Heart left ventricle (tissue), 16 donors: Measurements from ENCODE around the gene ADGRD1. TPM values are rescaled to one million over a fixed set of nuclear protein-coding genes. Genes with fewer than 3 reads are reported as not detected.

Experiments used
- ATAC-seq, 4 donors: fragments of 200-7000 bp; cut with Tn5 transposase; one replicate each; pipeline ENCODE4 v1.9.1; 2020 to 2022; ENCODE audit warnings: moderate library complexity in 4 of 4, mild to moderate bottlenecking in 3 of 4, moderate number of reproducible peaks in 1 of 4
- DNase-seq, 5 donors: peaks; one replicate each; pipeline ENCODE4 v3.0.0-alpha.2; 2020
- H3K27ac ChIP-seq, 12 donors: fragments of 200-600 bp; sonication (generic) in 4 of 12; one replicate each; pipeline versions ENCODE4 v1.5.0 to v1.8.0; 2016 to 2022; ENCODE audit warnings: mild to moderate bottlenecking in 2 of 12
- H3K27me3 ChIP-seq, 9 donors: fragments of 200-600 bp; sonication (generic) in 2 of 9; one replicate each; pipeline versions ENCODE4 v1.5.1 to v1.8.0; 2016 to 2022; ENCODE audit warnings: mild to moderate bottlenecking in 3 of 9
- H3K36me3 ChIP-seq, 9 donors: fragments of 200-600 bp; sonication (generic) in 2 of 9; one replicate each; pipeline versions ENCODE4 v1.5.0 to v1.8.0; 2018 to 2022; ENCODE audit warnings: mild to moderate bottlenecking in 2 of 9
- H3K4me1 ChIP-seq, 12 donors: fragments of 200-600 bp; sonication (generic) in 4 of 12; one replicate each; pipeline versions ENCODE4 v1.5.0 to v1.8.0; 2016 to 2022; ENCODE audit warnings: mild to moderate bottlenecking in 3 of 12
- H3K4me3 ChIP-seq, 12 donors: fragments of 200-600 bp; sonication (generic) in 4 of 12; one replicate each; pipeline versions ENCODE4 v1.5.0 to v1.8.0; 2017 to 2022; ENCODE audit warnings: mild to moderate bottlenecking in 9 of 12, moderate library complexity in 4 of 12
- H3K9me3 ChIP-seq, 12 donors: fragments of 200-600 bp; sonication (generic) in 4 of 12; one replicate each; pipeline versions ENCODE4 v1.5.0 to v1.8.0; 2016 to 2022; ENCODE audit warnings: mild to moderate bottlenecking in 1 of 12
- CTCF ChIP-seq, 12 donors: fragments of 200-600 bp; sonication (generic) in 4 of 12; IDR thresholded peaks; one replicate each; pipeline versions ENCODE4 v1.5.0 to v1.8.0; 2018 to 2022; ENCODE audit warnings: antibody characterized with exemption in 12 of 12, mild to moderate bottlenecking in 5 of 12
- POLR2A ChIP-seq, 2 donors: fragments of 450-650 bp; IDR thresholded peaks; one replicate each; pipeline ENCODE4 v1.6.1; 2017; ENCODE audit warnings: antibody characterized with exemption in 2 of 2, mild to moderate bottlenecking in 2 of 2, moderate library complexity in 2 of 2
- WGBS, 4 donors: extraction: QIAGEN DNeasy Blood & Tissue Kit in 2 of 4; methylation state at CpG; one replicate each; pipeline versions ENCODE4 v1.1.5 to v1.1.7; 2013 to 2018; 5-methylcytosine and 5-hydroxymethylcytosine counted together
- intact Hi-C, 10 donors: fragments of 100-400 bp; cut with DNase I; formaldehyde crosslinking; loops; one replicate each; pipeline versions ENCODE4 v1.11.1 to v1.14.2; 2022
- polyA plus RNA-seq, 2 donors: library from polyadenylated mRNA; stranded (reverse); fragments of 200-250 nt; gene quantifications; one replicate each; pipeline ENCODE4 v1.2.3, GENCODE V29; 2013
- total RNA-seq, 9 donors: library from RNA; depleted of rRNA in 2 of 9; stranded (reverse); fragments of >200 nt in 2 of 9; fragmentation: NEBNext Ultra II Directional in 3 of 9; extraction: Animal tissue kit (Norgen Biotek cat#: 25700) in 3 of 9; gene quantifications; one replicate each; pipeline versions ENCODE4 v1.1.0 to v1.2.4, GENCODE V29; 2016 to 2023
- donor health status: ischemic (EF 13 %, LVEDD 7.1; RV severe dilation, severe dysfunction).
- donor health status: healthy with polysubstance abuse.
- donor health status: DM: no; HTN: yes; CAD: no.
- donor health status: DM: no; HTN: no; CAD: no.
- donor health status: ischemic (EF 25% LVEDD 6.9; RV normal size, moderate dysfunction).
- donor health status: ischemic (EF 25% LVEDD 5.7; RV mildly dilated, moderate dysfunction).
- donor health status: healthy.
- donor health status: DM: yes; HTN: yes; CAD: no.
- donor health status: ischemic (EF 35%, LVEDD 5.7; RV mildly dilated, moderate dysfunction).
- donor health status: nonischemic (EF 11% LVEDD 7.7; RV severe dilation, severe dysfunction).
- donor health status: DM: yes; HTN: yes; CAD: no.
- donor health status: PGD.
- donor health status: ischemic (EF 29% LVEDD 5.4; RV normal size, mild dysfunction).
- donor health status: nonischemic (EF 23%, LVEDD 6.1; RV moderate dilation, normal function).

Gene ADGRD1
- total and polyA plus RNA-seq, 11 donors = 22.7 to 109 (median 66.3) TPM

DNA sequence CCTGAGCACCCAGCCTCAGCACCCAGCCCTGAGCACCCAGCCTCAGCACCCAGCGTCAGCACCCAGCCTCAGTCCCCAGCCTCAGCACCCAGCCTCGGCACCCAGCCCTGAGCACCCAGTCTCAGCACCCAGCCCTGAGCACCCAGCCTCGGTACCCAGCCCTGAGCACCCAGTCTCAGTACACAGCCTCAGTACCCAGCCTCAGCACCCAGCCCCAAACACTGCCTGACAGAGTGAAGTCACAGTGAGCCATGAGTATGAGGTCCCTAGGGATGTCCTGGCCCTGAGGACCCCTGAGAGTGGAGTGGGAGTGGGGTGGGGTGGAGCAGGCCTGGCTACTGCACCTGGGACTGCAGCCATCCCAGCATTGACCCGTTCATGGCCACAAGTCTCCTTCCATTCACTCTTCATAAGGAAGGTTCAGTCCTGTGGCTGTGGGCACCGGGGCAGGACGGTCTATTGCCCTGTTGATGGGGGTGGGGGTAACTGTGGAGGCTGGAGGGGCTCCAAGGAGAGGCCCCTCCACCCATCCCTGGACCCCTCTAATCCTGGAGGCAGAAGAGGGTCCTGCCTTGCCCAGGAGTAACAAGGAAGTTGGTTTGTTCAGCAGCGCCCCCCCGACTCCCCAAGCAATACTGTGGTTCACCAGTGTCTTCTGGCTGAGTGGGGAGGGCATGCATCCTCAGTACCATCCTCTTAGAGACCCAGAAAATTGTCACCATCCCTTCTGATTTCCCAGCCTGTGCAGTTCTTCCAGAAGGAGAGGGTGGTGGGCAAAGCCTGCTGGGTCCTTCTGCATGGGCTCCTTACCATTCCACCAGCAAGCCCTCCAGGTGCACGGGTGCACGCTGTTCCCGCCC, 140.5 kb downstream of the ADGRD1 start:
- Histone ChIP-seq H3K4me1 (peaks cover 0 to 25% (median 8%) of the 10 kb centered on the region in 12 donors), H3K4me3 (no peak overlapping the region), H3K27ac (no peak overlapping the region), H3K9me3 (no peaks in the 10 kb centered on the region), H3K27me3 (no peaks in the 10 kb centered on the region), H3K36me3 (peaks cover 0 to 14% (median 0%) of the 10 kb centered on the region in 9 donors)
- 91 to 95% (median 93%) methylated on average over 7 to 11 of the region's 11 CpGs for WGBS, 4 donors
- no peak for ATAC-seq
- DNase-seq = peak in 3 of 5 donors; percentile 2 to 39 (median 14)
- intact Hi-C loops = loop anchor here in 1 of 10 donors (10.0 kb wide), 1 partner anchor 179 kb away; no protein-coding TSS in a partner anchor
- no peak for TF ChIP-seq CTCF (IDR thresholded peaks at IDR 0.05)
- TF ChIP-seq POLR2A (IDR thresholded peaks at IDR 0.05) = no peak

DNA sequence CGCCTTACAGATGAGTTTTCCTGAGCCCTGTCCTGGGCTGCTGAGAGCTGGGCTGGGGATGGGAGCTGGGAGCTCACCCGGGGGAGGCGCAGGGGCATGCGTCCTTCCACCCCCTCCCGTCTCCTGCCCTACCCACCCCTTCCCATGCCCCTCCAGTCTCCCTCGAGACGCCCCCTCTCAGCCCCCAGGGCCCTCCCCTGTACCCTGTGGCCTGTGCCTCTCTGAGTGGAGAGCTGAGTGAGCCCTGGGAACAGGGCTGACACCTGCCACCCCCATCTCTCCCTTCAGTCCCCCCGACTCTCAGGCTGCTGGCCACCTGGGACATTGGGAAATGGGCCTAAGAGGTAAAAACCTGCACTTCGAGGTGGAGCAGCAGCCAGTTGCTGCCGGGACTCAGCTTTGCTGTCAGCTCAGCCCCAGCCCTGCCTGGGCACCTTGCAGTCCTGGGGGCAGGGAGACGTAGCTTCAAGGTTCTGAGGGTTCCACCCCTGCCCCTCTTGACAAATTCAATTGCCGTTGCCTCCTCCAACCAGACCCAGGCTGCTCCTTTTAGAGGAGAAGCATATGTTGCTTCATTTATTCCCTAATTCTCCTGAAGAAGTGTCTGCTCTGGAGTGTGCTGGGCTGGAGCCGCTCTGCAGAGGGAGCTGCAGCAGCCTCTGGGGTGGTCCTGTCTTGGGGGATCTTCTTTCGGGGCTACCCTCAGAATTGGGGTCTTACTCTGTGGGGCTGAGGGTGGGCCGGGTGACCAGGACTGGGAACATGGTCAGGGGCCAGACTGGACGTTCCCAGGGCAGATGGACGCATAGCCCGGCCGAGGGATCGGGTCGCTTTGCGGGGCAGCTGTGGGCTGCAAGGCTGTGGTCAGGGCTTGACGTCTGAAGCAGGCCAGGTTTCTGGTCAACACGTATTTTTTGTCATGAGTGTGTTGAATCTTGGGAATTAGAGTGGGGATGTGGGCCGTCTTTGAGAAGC, 141.4 kb downstream of the ADGRD1 start:
- 88 to 95% (median 91%) methylated on average over 24 to 25 of the region's 25 CpGs for WGBS, 4 donors
- TF ChIP-seq CTCF (IDR thresholded peaks at IDR 0.05) (no peak), POLR2A (IDR thresholded peaks at IDR 0.05) (no peak)
- peaks cover 0 to 9% (median 0%) of the 10 kb centered on the region in 9 donors for H3K36me3 ChIP-seq

GRCh38 chr12:131095826-131096680, 142.3 kb downstream of the ADGRD1 start:
- H3K27ac ChIP-seq = no peak overlapping the region
- ATAC-seq = no peak

More for the DNA sequence above, 141.4 kb downstream of the ADGRD1 start:
- H3K27me3 ChIP-seq = no peaks in the 10 kb centered on the region
- peak in 3 of 5 donors; percentile 4 to 50 (median 13) for DNase-seq
- intact Hi-C loops = loop anchor here in 1 of 10 donors (10.0 kb wide), 1 partner anchor 180 kb away; no protein-coding TSS in a partner anchor
- H3K27ac ChIP-seq = no peak overlapping the region
- H3K4me3 ChIP-seq = no peak overlapping the region
- ATAC-seq = no peak
- peaks cover 0 to 19% (median 4%) of the 10 kb centered on the region in 12 donors for H3K4me1 ChIP-seq
- no peaks in the 10 kb centered on the region for H3K9me3 ChIP-seq

More at GRCh38 chr12:131095826-131096680, 142.3 kb downstream of the ADGRD1 start:
- Histone ChIP-seq H3K9me3 (no peaks in the 10 kb centered on the region), H3K4me1 (peaks cover 0 to 14% (median 2%) of the 10 kb centered on the region in 12 donors), H3K36me3 (peaks cover 0 to 9% (median 0%) of the 10 kb centered on the region in 9 donors), H3K4me3 (no peak overlapping the region), H3K27me3 (no peaks in the 10 kb centered on the region)
- 87 to 93% (median 89%) methylated on average over 26 of the region's 26 CpGs for WGBS, 4 donors
- intact Hi-C loops = loop anchor here in 1 of 10 donors (10.0 kb wide), 1 partner anchor 181 kb away; no protein-coding TSS in a partner anchor
- TF ChIP-seq CTCF (IDR thresholded peaks at IDR 0.05) = no peak
- no peak for TF ChIP-seq POLR2A (IDR thresholded peaks at IDR 0.05)
- peak in 2 of 5 donors; percentile 3 to 11 for DNase-seq
